Activated naive CD4-positive, alpha-beta T cell treated with anti-CD3 and anti-CD28 coated beads, Interleukin-2, amount 10 ng/mL, durations not matched to agents 7 days and 5 days (primary cell): ENCODE data around the gene ROBO1.
"Not testable (repeated sequence)": the region's sequence is repeated elsewhere in the genome, so short reads cannot be mapped to it uniquely, and the experiment has no call there.

Experiments used
- CTCF ChIA-PET: fragments of 350-600 bp; sonication (Branson Sonifier 250); formaldehyde crosslinking; loops from one replicate; lab custom pipeline; 2021; ENCODE audit warnings: antibody characterized with exemption; lab: Charles Lee
- DNase-seq: peaks from one replicate; pipeline ENCODE4 v3.0.0-alpha.2; 2020
- H3K27ac Mint-ChIP-seq: one replicate; pipeline ENCODE4 v1.8.0; 2021; ENCODE audit warnings: mild to moderate bottlenecking, moderate library complexity, mixed read lengths
- H3K27me3 Mint-ChIP-seq: one replicate; pipeline ENCODE4 v1.8.0; 2021; ENCODE audit warnings: mild to moderate bottlenecking, mixed read lengths
- H3K36me3 Mint-ChIP-seq: one replicate; pipeline ENCODE4 v1.8.0; 2021; ENCODE audit warnings: mixed read lengths
- H3K4me1 Mint-ChIP-seq: one replicate; pipeline ENCODE4 v1.8.0; 2021; ENCODE audit warnings: mixed read lengths
- H3K4me3 Mint-ChIP-seq: one replicate; pipeline ENCODE4 v1.8.0; 2021; ENCODE audit warnings: mild to moderate bottlenecking, moderate library complexity, mixed read lengths
- H3K9me3 Mint-ChIP-seq: one replicate; pipeline ENCODE4 v1.8.0; 2021; ENCODE audit warnings: mixed read lengths

ROBO1 gene

DNA sequence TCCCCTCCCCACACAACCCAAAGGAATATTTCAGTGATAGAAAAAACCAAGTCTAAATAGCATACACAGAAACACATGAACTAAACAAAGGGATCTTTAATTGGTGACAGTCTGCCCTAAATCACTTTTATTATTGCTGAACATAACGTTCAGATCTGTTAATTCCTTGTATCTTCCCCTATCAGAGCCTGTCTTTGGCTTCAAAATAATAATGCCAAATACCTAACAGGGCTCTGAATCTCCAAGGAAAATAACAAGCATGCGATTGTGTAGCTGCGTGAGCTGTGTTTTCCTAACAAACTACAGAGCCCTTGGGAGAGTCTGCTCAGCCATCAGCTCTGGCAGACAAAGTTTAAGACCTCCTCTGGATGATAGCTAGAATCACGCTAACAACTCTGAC lies 1010.1 kb downstream of the ROBO1 start:
- Mint-ChIP-seq H3K36me3 (no peaks in the 10 kb centered on the region), H3K4me1 (no peaks in the 10 kb centered on the region), H3K4me3 (no peak overlapping the region), H3K9me3 (peaks cover 11% of the 10 kb centered on the region), H3K27me3 (no peaks in the 10 kb centered on the region), H3K27ac (no peak overlapping the region)
- CTCF ChIA-PET: no interaction called here
- no peak for DNase-seq

DNA sequence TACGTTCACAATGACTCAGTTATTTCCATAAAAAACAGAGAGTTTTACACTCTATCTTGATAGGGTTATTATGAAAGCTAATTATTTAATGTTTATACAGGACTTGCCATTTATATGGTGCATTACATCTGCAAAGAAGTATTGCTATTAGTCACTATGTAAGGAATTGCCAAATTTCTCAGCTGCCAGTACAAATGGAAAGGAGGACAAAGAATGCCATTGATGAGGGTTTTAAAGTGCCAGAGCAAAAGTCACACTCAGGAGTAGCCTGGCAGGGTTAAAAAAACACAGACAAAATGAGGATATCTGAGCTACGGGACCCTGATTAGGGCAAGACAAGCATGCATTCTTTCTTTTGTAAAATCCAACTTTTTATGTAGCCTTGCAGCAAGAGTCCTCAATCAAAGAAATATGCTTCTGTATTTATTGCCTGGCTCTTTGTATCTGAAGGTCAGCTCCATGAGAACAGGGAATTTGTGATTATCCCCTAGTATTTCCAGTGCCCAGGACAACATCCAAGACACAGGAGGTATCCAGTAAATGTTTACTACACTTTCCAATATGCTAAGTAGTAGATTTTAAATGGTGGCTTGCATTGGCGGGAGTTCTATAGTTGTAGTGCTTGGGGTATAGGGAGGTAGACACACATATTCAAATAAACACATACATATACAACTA lies 1013.6 kb downstream of the ROBO1 start:
- no peaks in the 10 kb centered on the region for H3K27me3 Mint-ChIP-seq
- H3K9me3 Mint-ChIP-seq: peaks cover 6% of the 10 kb centered on the region
- DNase-seq: no peak
- no peak overlapping the region for H3K27ac Mint-ChIP-seq
- no peaks in the 10 kb centered on the region for H3K4me1 Mint-ChIP-seq
- H3K36me3 Mint-ChIP-seq: no peaks in the 10 kb centered on the region
- no peak overlapping the region for H3K4me3 Mint-ChIP-seq
- CTCF ChIA-PET: no interaction called here

DNA sequence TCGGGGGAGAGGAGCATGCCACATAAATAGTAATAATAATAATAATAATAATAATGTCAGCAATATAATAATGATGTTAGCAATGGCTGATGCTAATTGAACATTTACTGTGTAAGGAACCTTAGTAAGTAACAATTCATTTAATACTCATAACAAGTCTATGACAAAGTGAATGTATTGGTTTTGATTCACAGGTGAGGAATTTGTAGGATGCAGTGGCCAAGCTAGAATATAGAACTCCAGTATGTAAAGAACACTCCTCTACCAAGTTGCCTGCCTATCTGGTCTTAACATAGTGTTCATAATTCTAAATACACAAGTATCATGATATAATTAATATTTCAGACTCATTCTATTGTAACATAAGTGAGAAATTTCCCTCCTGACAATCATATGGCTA lies 1016.5 kb downstream of the ROBO1 start:
- Mint-ChIP-seq H3K9me3 (peaks cover 6% of the 10 kb centered on the region), H3K4me1 (no peaks in the 10 kb centered on the region), H3K4me3 (no peak overlapping the region), H3K36me3 (no peaks in the 10 kb centered on the region), H3K27ac (no peak overlapping the region), H3K27me3 (no peaks in the 10 kb centered on the region)
- no peak for DNase-seq
- CTCF ChIA-PET: no interaction called here

DNA sequence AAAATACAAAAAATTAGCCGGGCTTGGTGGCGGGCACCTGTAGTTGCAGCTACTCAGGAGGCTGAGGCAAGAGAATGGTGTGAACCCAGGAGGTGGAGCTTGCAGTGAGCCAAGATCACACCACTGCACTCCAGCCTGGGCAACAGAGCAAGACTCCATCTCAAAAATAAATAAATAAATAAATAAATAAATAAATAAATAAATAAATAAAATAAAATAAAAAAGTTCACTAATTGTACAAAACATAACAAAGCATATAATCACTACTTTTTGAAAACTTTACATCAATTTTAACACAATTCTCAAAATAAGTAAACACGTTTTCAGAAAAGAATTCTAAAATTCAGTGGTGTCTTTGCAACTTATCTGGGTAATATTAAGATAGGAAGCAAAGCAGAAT lies 1017.5 kb downstream of the ROBO1 start:
- H3K27me3 Mint-ChIP-seq, H3K4me3 Mint-ChIP-seq, H3K36me3 Mint-ChIP-seq, H3K4me1 Mint-ChIP-seq, CTCF ChIA-PET, H3K27ac Mint-ChIP-seq, DNase-seq: not testable (repeated sequence)
- peaks cover 10% of the 10 kb centered on the region for H3K9me3 Mint-ChIP-seq

DNA sequence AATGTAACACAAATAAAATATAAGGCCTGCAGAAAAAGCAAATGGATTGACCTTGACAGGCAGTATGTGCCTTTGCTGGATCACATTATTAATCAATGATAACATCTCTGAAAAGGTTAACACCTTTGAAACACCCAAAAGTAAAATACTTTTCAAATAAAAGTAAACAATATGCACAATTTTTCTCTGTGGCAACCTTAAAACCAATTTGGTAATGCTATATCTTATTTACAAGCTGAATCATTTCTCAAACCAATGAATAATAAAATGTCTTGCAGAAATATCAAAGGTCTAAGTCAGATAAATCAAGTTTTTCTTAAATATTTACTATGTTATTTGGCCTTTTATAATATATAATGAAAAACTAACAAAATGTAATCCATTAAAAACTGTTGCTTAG lies 1018.7 kb downstream of the ROBO1 start:
- Mint-ChIP-seq H3K4me3 (no peak overlapping the region), H3K36me3 (no peaks in the 10 kb centered on the region), H3K4me1 (no peaks in the 10 kb centered on the region), H3K27ac (no peak overlapping the region), H3K27me3 (no peaks in the 10 kb centered on the region), H3K9me3 (peaks cover 6% of the 10 kb centered on the region)
- DNase-seq: no peak
- CTCF ChIA-PET: interaction anchor here (0.6 kb wide), 1 partner anchor 51 kb away, joined by 3 read pairs; no protein-coding TSS in a partner anchor

DNA sequence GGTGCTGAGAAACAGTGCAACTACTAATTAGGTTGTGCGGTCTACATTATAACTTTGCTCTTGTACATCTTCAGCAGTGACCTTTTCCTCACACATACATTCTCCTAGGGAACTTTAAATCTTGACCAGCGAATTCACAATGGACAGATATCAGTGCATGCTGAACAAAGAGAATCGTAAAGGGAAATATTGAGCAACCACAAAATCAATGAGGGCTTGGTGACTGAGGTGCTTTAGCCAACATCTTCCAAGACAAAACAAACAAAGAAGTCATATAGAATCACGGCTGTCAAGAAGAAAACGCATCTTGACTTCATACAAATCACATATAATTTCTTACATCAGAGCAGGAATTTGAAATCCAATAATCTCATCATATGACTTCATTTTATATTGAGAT lies 1022.0 kb downstream of the ROBO1 start:
- Mint-ChIP-seq H3K9me3 (peaks cover 4% of the 10 kb centered on the region), H3K27ac (no peak overlapping the region), H3K27me3 (no peaks in the 10 kb centered on the region), H3K4me1 (no peaks in the 10 kb centered on the region), H3K36me3 (no peaks in the 10 kb centered on the region), H3K4me3 (no peak overlapping the region)
- no peak for DNase-seq
- CTCF ChIA-PET: no interaction called here

DNA sequence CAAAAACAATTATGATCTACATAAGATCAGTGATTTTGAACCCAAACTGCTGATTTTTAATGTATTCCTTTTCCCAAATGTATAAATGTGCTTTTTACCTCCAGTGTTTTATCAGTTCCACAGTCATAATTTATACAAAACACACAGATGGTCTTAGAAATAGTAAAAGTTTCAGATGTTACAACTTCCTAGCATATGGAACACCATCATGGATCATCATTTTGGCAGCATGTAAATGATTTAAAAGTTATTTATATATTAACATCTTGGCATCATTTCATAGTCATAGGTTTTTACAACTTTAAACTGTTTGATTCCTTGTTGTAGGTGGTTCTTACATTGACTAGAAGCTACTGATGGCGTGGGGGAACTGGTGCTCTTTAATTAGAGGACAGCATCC lies 1025.3 kb downstream of the ROBO1 start:
- no peak overlapping the region for H3K4me3 Mint-ChIP-seq
- H3K36me3 Mint-ChIP-seq: no peaks in the 10 kb centered on the region
- no peak overlapping the region for H3K27ac Mint-ChIP-seq
- DNase-seq: no peak
- peaks cover 7% of the 10 kb centered on the region for H3K9me3 Mint-ChIP-seq
- CTCF ChIA-PET: no interaction called here
- H3K27me3 Mint-ChIP-seq: no peaks in the 10 kb centered on the region
- no peaks in the 10 kb centered on the region for H3K4me1 Mint-ChIP-seq

DNA sequence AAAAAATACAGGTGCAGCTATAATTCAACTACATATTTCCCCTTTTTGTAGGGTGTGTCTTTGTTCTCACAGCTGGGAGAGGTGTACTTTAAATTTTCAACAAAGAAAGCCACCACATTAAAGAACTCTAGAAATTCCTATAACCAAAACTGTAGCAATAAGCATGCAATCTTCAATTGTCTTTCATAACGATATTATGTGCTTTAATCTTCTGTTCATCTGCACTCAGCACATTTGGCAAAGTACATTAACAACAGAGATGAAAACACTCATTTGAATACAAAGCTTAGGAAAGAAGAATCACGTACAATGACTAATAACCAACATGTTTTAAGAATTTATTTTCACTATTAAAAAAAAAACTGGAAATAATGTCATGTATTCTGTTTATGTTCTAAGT lies 1025.8 kb downstream of the ROBO1 start:
- Mint-ChIP-seq H3K9me3 (peaks cover 7% of the 10 kb centered on the region), H3K4me3 (no peak overlapping the region), H3K27me3 (no peaks in the 10 kb centered on the region), H3K4me1 (no peaks in the 10 kb centered on the region), H3K36me3 (no peaks in the 10 kb centered on the region), H3K27ac (no peak overlapping the region)
- CTCF ChIA-PET: no interaction called here
- DNase-seq: no peak

DNA sequence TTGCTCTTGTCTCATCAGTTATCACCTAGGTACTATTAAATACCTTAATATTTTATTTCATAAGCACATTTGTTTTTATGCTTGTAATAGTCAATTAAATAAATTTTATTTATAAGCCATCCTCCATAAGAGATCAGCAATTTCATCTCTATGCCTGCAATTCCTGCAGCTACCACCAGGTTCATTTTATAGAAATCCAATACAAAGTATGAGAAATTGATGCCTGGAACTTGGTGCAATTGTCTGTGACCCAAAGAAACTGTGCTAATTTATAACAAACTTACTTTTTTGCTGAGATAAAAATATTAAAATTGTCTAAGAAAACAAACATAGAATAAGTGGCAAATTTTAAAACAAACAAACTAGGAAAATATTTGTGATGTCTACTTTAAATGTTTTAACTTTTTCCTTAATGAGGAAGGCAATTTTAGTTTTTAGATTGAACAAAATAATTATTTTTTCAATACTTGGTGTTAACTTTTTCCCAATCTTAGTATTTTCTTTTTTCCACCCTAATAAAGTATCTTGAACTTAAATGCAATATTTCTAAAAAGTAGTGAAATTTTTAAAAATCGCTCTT lies 1026.6 kb downstream of the ROBO1 start:
- Mint-ChIP-seq H3K4me3 (no peak overlapping the region), H3K36me3 (no peaks in the 10 kb centered on the region), H3K27ac (no peak overlapping the region), H3K9me3 (peaks cover 7% of the 10 kb centered on the region), H3K27me3 (no peaks in the 10 kb centered on the region), H3K4me1 (no peaks in the 10 kb centered on the region)
- CTCF ChIA-PET: no interaction called here
- DNase-seq: no peak

DNA sequence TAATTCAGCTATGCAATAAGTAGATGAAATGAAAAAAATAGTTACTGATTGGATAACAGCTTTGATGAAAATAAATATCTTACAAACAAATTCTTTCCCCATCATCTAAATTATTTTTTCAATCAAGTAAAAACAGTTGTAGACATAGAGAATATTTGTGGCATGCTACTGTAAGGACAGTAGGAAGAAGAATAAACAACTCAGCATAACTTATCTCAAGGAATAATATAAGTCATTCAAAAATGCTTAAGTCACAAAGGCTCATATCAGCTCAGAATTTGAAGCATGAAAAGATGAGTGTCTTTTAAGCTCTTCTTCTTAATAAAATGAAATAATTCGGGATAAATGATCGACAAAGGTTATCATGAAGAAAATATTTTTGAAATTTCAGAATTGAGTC lies 1029.0 kb downstream of the ROBO1 start:
- Mint-ChIP-seq H3K9me3 (peaks cover 3% of the 10 kb centered on the region), H3K4me3 (no peak overlapping the region), H3K27ac (no peak overlapping the region), H3K27me3 (no peaks in the 10 kb centered on the region), H3K4me1 (no peaks in the 10 kb centered on the region), H3K36me3 (no peaks in the 10 kb centered on the region)
- no peak for DNase-seq
- CTCF ChIA-PET: no interaction called here

DNA sequence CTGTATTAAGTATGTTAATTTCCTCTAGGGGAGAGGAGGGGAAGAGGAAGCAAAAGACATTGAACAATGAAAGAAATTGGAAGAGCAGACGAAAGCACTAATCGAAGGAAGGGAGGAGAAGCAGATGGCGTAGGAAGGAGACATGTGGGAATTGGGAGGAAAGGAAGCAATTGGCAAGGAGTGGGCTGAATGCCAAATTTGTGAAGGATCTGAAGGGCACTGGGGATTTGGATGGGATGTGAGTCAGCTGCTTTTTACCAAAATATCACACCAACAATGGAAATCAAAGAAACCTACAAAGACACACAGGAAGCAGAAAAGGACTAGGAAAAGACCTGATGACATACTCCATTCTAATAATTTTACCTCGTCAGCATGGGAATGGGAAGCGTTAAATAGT lies 1029.8 kb downstream of the ROBO1 start:
- Mint-ChIP-seq H3K36me3 (no peaks in the 10 kb centered on the region), H3K27ac (no peak overlapping the region), H3K4me1 (no peaks in the 10 kb centered on the region), H3K9me3 (peaks cover 3% of the 10 kb centered on the region), H3K4me3 (no peak overlapping the region), H3K27me3 (no peaks in the 10 kb centered on the region)
- DNase-seq: no peak
- CTCF ChIA-PET: no interaction called here

DNA sequence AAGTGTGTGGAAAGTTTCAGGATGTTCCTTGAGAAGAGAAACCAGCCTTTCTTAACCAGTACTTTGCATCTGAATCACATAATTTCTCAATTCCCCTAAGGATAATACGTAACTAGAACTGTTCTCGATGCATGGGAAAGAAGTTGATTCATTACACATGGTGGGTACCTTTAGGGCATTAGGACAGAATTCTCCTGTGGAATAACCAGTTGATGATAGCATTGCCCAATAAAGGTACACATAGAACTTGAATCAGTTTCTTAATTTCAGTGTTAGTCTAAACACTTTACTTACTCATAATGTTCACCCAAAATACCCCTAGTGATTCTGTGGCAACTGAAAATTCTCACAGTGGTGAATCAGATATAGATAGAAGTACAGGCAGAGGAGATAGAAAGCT lies 1030.9 kb downstream of the ROBO1 start:
- H3K9me3 Mint-ChIP-seq: peaks cover 3% of the 10 kb centered on the region
- CTCF ChIA-PET: no interaction called here
- no peaks in the 10 kb centered on the region for H3K36me3 Mint-ChIP-seq
- H3K27ac Mint-ChIP-seq: no peak overlapping the region
- H3K4me1 Mint-ChIP-seq: no peaks in the 10 kb centered on the region
- no peak for DNase-seq
- H3K4me3 Mint-ChIP-seq: no peak overlapping the region
- H3K27me3 Mint-ChIP-seq: no peaks in the 10 kb centered on the region

DNA sequence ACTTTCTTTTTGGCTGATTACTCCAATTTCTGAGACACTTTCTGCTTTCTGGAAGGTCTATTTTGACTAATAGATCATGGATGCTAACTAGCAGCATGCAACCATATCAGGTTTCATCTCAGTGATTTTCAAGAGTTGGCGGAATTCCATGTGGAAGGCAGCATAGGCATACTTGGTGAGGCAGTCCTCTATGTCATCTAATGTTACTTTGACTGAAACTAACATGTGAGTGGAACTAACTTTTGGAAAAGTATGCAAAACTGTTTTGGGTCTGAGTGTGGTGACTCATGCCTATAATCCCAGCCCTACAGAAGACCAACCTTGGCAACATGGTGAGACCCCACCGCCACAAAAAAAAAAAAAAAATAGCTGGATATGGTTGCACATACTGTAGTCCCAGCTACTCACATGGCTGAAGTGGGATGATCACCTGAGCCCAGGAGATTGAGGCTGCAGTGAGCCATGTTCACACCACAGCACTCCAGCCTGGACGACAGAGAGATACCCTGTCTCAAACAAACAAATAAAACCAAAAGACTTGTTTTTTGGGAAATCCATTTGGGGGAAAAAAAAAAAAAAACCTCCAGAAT lies 1033.7 kb downstream of the ROBO1 start:
- Mint-ChIP-seq H3K4me3 (no peak overlapping the region), H3K9me3 (peaks cover 3% of the 10 kb centered on the region), H3K27me3 (no peaks in the 10 kb centered on the region), H3K36me3 (no peaks in the 10 kb centered on the region), H3K4me1 (no peaks in the 10 kb centered on the region), H3K27ac (no peak overlapping the region)
- CTCF ChIA-PET: no interaction called here
- no peak for DNase-seq

DNA sequence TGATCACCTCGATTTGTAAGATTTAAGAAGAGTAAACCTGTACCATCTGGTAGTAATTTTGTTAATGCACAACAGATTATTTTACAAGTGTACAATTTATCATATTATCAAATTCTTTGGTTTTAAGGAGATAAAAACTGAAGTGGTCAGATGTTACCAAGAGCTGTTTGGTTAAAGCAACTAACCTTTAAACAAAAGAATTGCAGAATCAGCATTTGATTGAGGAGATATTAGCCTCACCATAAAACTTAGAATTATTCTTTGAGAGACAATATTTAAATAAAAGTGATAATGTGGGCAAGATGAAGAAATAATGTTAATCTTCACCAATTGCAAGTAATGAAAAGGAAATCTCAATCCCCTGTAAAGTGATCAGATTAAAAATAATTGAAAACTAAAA lies 1034.9 kb downstream of the ROBO1 start:
- Mint-ChIP-seq H3K36me3 (no peaks in the 10 kb centered on the region), H3K9me3 (peaks cover 2% of the 10 kb centered on the region), H3K27me3 (no peaks in the 10 kb centered on the region), H3K4me1 (no peaks in the 10 kb centered on the region), H3K4me3 (no peak overlapping the region), H3K27ac (no peak overlapping the region)
- DNase-seq: no peak
- CTCF ChIA-PET: no interaction called here

DNA sequence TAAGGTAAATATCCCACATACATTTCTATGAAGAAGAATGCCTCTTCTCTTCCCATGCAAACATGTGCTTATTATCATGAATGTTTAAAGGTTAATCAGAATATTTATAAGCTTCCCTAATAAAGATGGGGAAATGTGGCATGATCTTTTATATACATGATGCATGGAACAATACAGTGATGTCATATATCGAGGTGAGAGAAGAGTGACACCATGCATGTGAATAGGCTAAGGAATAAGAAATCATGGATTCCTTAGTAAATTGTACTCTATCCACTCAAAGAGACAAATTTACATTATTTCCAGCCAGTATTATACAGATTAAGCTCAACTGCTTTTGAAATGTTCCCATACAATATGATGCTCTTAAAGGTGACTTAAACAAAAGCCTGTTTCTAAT lies 1035.3 kb downstream of the ROBO1 start:
- Mint-ChIP-seq H3K9me3 (no peaks in the 10 kb centered on the region), H3K27ac (no peak overlapping the region), H3K4me1 (no peaks in the 10 kb centered on the region), H3K27me3 (no peaks in the 10 kb centered on the region), H3K4me3 (no peak overlapping the region), H3K36me3 (no peaks in the 10 kb centered on the region)
- CTCF ChIA-PET: no interaction called here
- DNase-seq: no peak
